HepG2 (cell line): ENCODE data around the gene IL16. TPM values are rescaled to one million over a fixed set of nuclear protein-coding genes. Genes with fewer than 3 reads are reported as not detected.

Source experiments
- ATAC-seq: fragments of 200-7000 bp; cut with Tn5 transposase; 3 replicates; pipeline ENCODE4 v1.9.1; 2020; ENCODE audit warnings: mild to moderate bottlenecking, moderate library complexity
- BruUV-seq: library from RNA; stranded (reverse); fragments of 400-500 nt; replicated peaks from 2 replicates; lab custom pipeline; 2021; lab: Mats Ljungman, UMichigan
- CTCF ChIA-PET: fragments of 300-600 bp; formaldehyde crosslinking; extraction: SDS; loops from one replicate; lab custom pipeline; 2021; ENCODE audit warnings: low total read pairs, inconsistent platforms, low intra/inter-chr PET ratio; lab: Yijun Ruan, JAX
- POLR2A ChIA-PET: fragments of 350-600 bp; sonication (Branson Sonifier 250); formaldehyde crosslinking; loops from one replicate; lab custom pipeline; 2020; ENCODE audit warnings: antibody characterized with exemption, inconsistent platforms; lab: Yijun Ruan, JAX
- DNase-seq: peaks from one replicate; pipeline ENCODE4 v3.0.0-alpha.2; 2015; ENCODE audit warnings: low spot score
- FAIRE-seq: peaks from 3 replicates; lab custom pipeline; 2011; peaks lifted over from hg19 to GRCh38; lab: Jason Lieb, UNC
- H2AFZ ChIP-seq: one replicate; pipeline ENCODE4 v1.6.1; 2011; ENCODE audit warnings: low read length, inconsistent platforms
- H3K27ac ChIP-seq: fragments of 300-600 bp; 3 replicates; pipeline ENCODE4 v1.8.0; 2011; ENCODE audit warnings: mixed run types, mild to moderate bottlenecking, mixed read lengths, low read length, inconsistent platforms; ENCODE audit not compliant: insufficient read depth; ENCODE audit errors: extremely low read length
- H3K27me3 ChIP-seq, 2 experiments: fragments of 200-600 bp in 1 of 2; 2 replicates in 1 of 2; 3 replicates in 1 of 2; pipeline versions ENCODE4 v1.6.0 to v1.8.0; 2011; ENCODE audit warnings: low read length in 2 of 2, mild to moderate bottlenecking in 2 of 2, moderate library complexity in 2 of 2, inconsistent platforms in 1 of 2; ENCODE audit not compliant: insufficient read depth in 2 of 2, control insufficient read depth in 1 of 2
- H3K36me3 ChIP-seq, 2 experiments: fragments of 200-600 bp in 1 of 2; replicated peaks in 1 of 2; 2 replicates in 1 of 2; 3 replicates in 1 of 2; pipeline versions ENCODE4 v1.5.1 to v1.8.0; 2011; ENCODE audit warnings: low read length in 2 of 2, inconsistent platforms in 1 of 2; ENCODE audit not compliant: insufficient read depth in 2 of 2, control insufficient read depth in 1 of 2
- H3K4me1 ChIP-seq: 2 replicates; pipeline ENCODE4 v1.5.1; 2012; ENCODE audit warnings: low read length, inconsistent platforms; ENCODE audit not compliant: insufficient read depth
- H3K4me2 ChIP-seq: 2 replicates; pipeline ENCODE4 v1.6.0; 2011; ENCODE audit warnings: low read depth, low read length, inconsistent platforms
- H3K4me3 ChIP-seq, 3 experiments: fragments of 200-600 bp in 1 of 3; sonication (generic), shearing (Covaris generic) in 1 of 3; replicated peaks in 1 of 3; 2 replicates each; pipeline ENCODE4 v1.5.1; 2011 to 2016; ENCODE audit warnings: low read length in 3 of 3, inconsistent platforms in 2 of 3, low read depth in 2 of 3, mild to moderate bottlenecking in 2 of 3, control low read depth in 1 of 3, mixed read lengths in 1 of 3; ENCODE audit not compliant: insufficient read depth in 1 of 3
- H3K79me2 ChIP-seq: one replicate; pipeline ENCODE4 v1.6.1; 2011; ENCODE audit warnings: low read length, inconsistent platforms; ENCODE audit not compliant: insufficient read depth
- H3K9ac ChIP-seq: 2 replicates; pipeline ENCODE4 v1.6.0; 2011; ENCODE audit warnings: mild to moderate bottlenecking, low read depth, low read length, inconsistent platforms; ENCODE audit not compliant: insufficient read depth
- H3K9me3 ChIP-seq: 2 replicates; pipeline ENCODE4 v1.5.1; 2012; ENCODE audit warnings: mild to moderate bottlenecking, low read length
- H4K20me1 ChIP-seq: 2 replicates; pipeline ENCODE4 v1.6.0; 2011; ENCODE audit warnings: inconsistent platforms, mild to moderate bottlenecking, low read length, moderate library complexity; ENCODE audit not compliant: insufficient read depth
- ATM ChIP-seq: fragments of 450-650 bp; IDR thresholded peaks from 2 replicates; pipeline ENCODE4 v1.7.1; 2017; ENCODE audit warnings: mild to moderate bottlenecking, borderline replicate concordance
- KLF12 ChIP-seq: sonication (generic); formaldehyde crosslinking; IDR thresholded peaks from 2 replicates; pipeline ENCODE4 v1.4.0; 2020; ENCODE audit warnings: missing genetic modification reagents, borderline replicate concordance
- MTA1 ChIP-seq: sonication (generic); formaldehyde crosslinking; IDR thresholded peaks from 2 replicates; pipeline ENCODE4 v1.4.0; 2020; ENCODE audit warnings: missing genetic modification reagents, mild to moderate bottlenecking, borderline replicate concordance
- MYC ChIP-seq: sonication (generic); formaldehyde crosslinking; IDR thresholded peaks from 2 replicates; pipeline ENCODE4 v1.9.0; 2021; ENCODE audit warnings: missing genetic modification reagents, borderline replicate concordance
- NKX3-1 ChIP-seq: sonication (generic); formaldehyde crosslinking; IDR thresholded peaks from 2 replicates; pipeline ENCODE4 v1.5.0; 2020; ENCODE audit warnings: missing genetic modification reagents
- NRL ChIP-seq: sonication (generic); formaldehyde crosslinking; IDR thresholded peaks from 2 replicates; pipeline ENCODE4 v1.5.0; 2020; ENCODE audit warnings: missing genetic modification reagents, mild to moderate bottlenecking, moderate library complexity, borderline replicate concordance
- SIX1 ChIP-seq: sonication (generic); formaldehyde crosslinking; IDR thresholded peaks from 2 replicates; pipeline ENCODE4 v1.4.0; 2020; ENCODE audit warnings: missing genetic modification reagents, borderline replicate concordance
- SMC3 ChIP-seq: IDR thresholded peaks from 2 replicates; pipeline ENCODE4 v1.6.1; 2011; ENCODE audit warnings: low read length, improper control_type of control experiment
- ZNF775 ChIP-seq: sonication (generic); formaldehyde crosslinking; IDR thresholded peaks from 2 replicates; pipeline ENCODE4 v1.4.0; 2020; ENCODE audit warnings: missing genetic modification reagents, mild to moderate bottlenecking, moderate library complexity, borderline replicate concordance
- WGBS: methylation state at CpG from one replicate; pipeline ENCODE4 v1.1.6; 2017; ENCODE audit warnings: low lambda C conversion rate; 5-methylcytosine and 5-hydroxymethylcytosine counted together
- in situ Hi-C: cut with HindIII; loops from 2 replicates; pipeline ENCODE4 v1.10.0; 2017; ENCODE audit warnings: low pct_unique_long_range_greater_than_20kb; ENCODE audit not compliant: extremely low pct_ligation_motif_present
- intact Hi-C: fragments of 100-400 bp; cut with micrococcal nuclease; formaldehyde crosslinking; loops from one replicate; pipeline ENCODE4 v1.10.0; 2022; ENCODE audit not compliant: unreplicated experiment
- polyA plus RNA-seq, 8 experiments: library from polyadenylated mRNA; depleted of rRNA in 3 of 8; stranded (reverse) in 7 of 8; unstranded in 1 of 8; fragments of >200 nt; fragmentation: Illumina TruSeq in 4 of 8; extraction: Trizol in 4 of 8; gene quantifications; 2 replicates each; pipeline versions ENCODE4 v1.2.1 to v1.2.3, GENCODE V29; 2011 to 2016; ENCODE audit warnings: low read depth in 4 of 8, missing spikeins in 1 of 8, mixed read lengths in 1 of 8; ENCODE audit not compliant: insufficient read depth in 1 of 8
- total RNA-seq, 5 experiments: library from RNA; depleted of rRNA; stranded (reverse); fragments of >200 nt; fragmentation: Illumina TruSeq; extraction: Trizol; gene quantifications; 2 replicates each; pipeline ENCODE4 v1.2.3, GENCODE V29; 2016; ENCODE audit warnings: low read depth in 1 of 5
- TF ChIP-seq, protein P1 (sequence below): sonication (generic); formaldehyde crosslinking; IDR thresholded peaks from 2 replicates; pipeline ENCODE4 v1.5.1; 2020; ENCODE audit warnings: mild to moderate bottlenecking, missing genetic modification reagents

IL16 gene
- total and polyA plus RNA-seq, 2 of the 13 experiments (the other 11 are each of a cell fraction or from before 2014, with no cell fraction given) = 0.03 TPM; not detected in 1

DNA sequence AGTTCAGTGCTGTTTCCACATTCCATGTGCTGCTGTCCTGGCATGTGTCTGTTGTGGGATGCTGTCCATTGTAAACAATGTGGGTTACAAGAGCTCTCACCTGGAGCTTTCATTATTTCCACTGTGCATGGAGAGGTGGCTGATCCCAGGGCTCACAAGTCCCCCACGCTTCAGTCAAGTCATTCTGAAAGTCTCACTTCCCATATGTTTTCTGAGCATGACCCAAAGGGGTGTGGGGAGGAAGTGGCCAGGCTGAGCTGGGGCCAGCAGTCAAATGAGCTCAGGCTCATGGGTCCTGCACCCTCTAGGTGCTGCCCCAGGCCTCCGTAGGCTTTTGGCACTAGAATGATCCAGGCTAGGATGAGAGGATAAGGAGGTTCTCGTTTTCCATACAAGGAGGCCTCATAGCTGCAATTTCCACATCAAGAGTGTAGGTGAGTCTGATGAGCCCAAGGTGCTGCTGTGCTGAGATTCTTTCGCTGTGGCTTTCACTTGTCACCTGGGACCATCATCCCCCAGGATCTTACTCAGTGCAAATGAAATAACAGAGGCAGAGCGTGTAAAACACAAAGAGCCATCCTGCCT, 105.2 kb downstream of the IL16 start:
- no peak for ATAC-seq
- Histone ChIP-seq H4K20me1 (no peaks in the 10 kb centered on the region), H3K4me1 (no peaks in the 10 kb centered on the region), H3K79me2 (no peaks in the 10 kb centered on the region), H3K36me3 (no peaks in the 10 kb centered on the region), H3K4me3 (no peak overlapping the region), H3K27ac (no peak overlapping the region), H3K27me3 (peaks cover 0 to 32% of the 10 kb centered on the region in 2 experiments; a peak in 2 of 5 replicates), H3K4me2 (no peak overlapping the region), H2AFZ (no peak overlapping the region), H3K9me3 (no peaks in the 10 kb centered on the region), H3K9ac (no peak overlapping the region)
- intact Hi-C loops = no loop called here
- in situ Hi-C loops = no loop called here
- POLR2A ChIA-PET = no interaction called here
- no TSS peak for BruUV-seq
- no peak for FAIRE-seq
- WGBS = 5% methylated on average over 4 of the region's 5 CpGs
- no peak for DNase-seq
- TF ChIP-seq KLF12 (no peak), NKX3-1 (CRISPR knock-in tag) (no peak), MYC (no peak), SIX1 (CRISPR knock-in tag) (no peak), MTA1 (no peak), NRL (CRISPR knock-in tag) (no peak), ATM (no peak), SMC3 (no peak), ZNF775 (CRISPR knock-in tag) (no peak)
- TF ChIP-seq, protein P1, sequence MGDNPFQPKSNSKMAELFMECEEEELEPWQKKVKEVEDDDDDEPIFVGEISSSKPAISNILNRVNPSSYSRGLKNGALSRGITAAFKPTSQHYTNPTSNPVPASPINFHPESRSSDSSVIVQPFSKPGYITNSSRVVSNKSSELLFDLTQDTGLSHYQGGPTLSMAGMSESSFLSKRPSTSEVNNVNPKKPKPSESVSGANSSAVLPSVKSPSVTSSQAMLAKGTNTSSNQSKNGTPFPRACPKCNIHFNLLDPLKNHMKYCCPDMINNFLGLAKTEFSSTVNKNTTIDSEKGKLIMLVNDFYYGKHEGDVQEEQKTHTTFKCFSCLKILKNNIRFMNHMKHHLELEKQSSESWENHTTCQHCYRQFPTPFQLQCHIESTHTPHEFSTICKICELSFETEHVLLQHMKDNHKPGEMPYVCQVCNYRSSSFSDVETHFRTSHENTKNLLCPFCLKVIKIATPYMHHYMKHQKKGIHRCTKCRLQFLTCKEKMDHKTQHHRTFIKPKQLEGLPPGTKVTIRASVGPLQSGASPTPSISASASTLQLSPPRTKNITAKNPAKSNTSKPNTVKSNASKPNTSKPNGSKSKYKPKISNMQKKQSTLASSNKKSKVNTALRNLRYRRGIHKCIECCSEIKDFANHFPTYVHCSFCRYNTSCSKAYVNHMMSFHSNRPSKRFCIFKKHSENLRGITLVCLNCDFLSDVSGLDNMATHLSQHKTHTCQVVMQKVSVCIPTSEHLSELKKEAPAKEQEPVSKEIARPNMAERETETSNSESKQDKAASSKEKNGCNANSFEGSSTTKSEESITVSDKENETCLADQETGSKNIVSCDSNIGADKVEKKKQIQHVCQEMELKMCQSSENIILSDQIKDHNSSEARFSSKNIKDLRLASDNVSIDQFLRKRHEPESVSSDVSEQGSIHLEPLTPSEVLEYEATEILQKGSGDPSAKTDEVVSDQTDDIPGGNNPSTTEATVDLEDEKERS (CRISPR knock-in tag) = no peak
- CTCF ChIA-PET = no interaction called here
